Vagina (tissue), 2 donors: ENCODE data around the gene OLFM1. TPM values are rescaled to one million over a fixed set of nuclear protein-coding genes. Genes with fewer than 3 reads are reported as not detected.

Experiments
- DNase-seq, 2 donors: peaks; one replicate each; pipeline ENCODE4 v3.0.0-alpha.2; 2017; ENCODE audit errors: extremely low spot score in 2 of 2
- H3K27ac ChIP-seq: fragments of 200-600 bp; sonication (generic); one replicate; pipeline ENCODE4 v1.5.1; 2019
- H3K27me3 ChIP-seq: fragments of 200-600 bp; sonication (generic); one replicate; pipeline ENCODE4 v1.5.1; 2019
- H3K36me3 ChIP-seq, 2 donors: fragments of 200-600 bp; sonication (generic); one replicate each; pipeline ENCODE4 v1.5.1; 2017 to 2019
- H3K4me1 ChIP-seq: fragments of 200-600 bp; sonication (generic); one replicate; pipeline ENCODE4 v1.5.1; 2019
- H3K4me3 ChIP-seq, 2 donors: fragments of 200-600 bp; sonication (generic); 1 replicate in 1 of 2; 2 replicates in 1 of 2; pipeline ENCODE4 v1.5.1; 2016 to 2019
- H3K9me3 ChIP-seq: fragments of 200-600 bp; sonication (generic); one replicate; pipeline ENCODE4 v1.5.1; 2019
- POLR2A ChIP-seq, 2 donors: fragments of 450-650 bp; IDR thresholded peaks; one replicate each; pipeline ENCODE4 v1.6.1; 2017; ENCODE audit warnings: antibody characterized with exemption in 2 of 2, mild to moderate bottlenecking in 2 of 2, moderate library complexity in 2 of 2
- POLR2AphosphoS5 ChIP-seq, 2 donors: sonication (generic); formaldehyde crosslinking; IDR thresholded peaks; one replicate each; pipeline ENCODE4 v1.9.0; 2017; ENCODE audit warnings: antibody characterized with exemption in 2 of 2, mild to moderate bottlenecking in 2 of 2, low read depth in 1 of 2; ENCODE audit not compliant: insufficient read depth in 1 of 2
- intact Hi-C: fragments of 100-400 bp; cut with DNase I; formaldehyde crosslinking; loops from one replicate; pipeline ENCODE4 v1.15.1; 2023
- total RNA-seq: library from RNA; depleted of rRNA; stranded (reverse); fragments of >200 nt; gene quantifications from one replicate; pipeline ENCODE4 v1.2.3, GENCODE V29; 2016
- TF ChIP-seq, protein P1 (sequence below), 3 experiments: fragments of 450-650 bp in 2 of 3; fragments of 200-600 bp in 1 of 3; sonication (generic) in 1 of 3; IDR thresholded peaks; one replicate each; pipeline ENCODE4 v1.5.1; 2017 to 2019; ENCODE audit warnings: antibody characterized with exemption in 3 of 3, mild to moderate bottlenecking in 2 of 3, moderate library complexity in 2 of 3

OLFM1 gene
- total RNA-seq, 1 donor from 2014 or later: 39.0 TPM

DNA sequence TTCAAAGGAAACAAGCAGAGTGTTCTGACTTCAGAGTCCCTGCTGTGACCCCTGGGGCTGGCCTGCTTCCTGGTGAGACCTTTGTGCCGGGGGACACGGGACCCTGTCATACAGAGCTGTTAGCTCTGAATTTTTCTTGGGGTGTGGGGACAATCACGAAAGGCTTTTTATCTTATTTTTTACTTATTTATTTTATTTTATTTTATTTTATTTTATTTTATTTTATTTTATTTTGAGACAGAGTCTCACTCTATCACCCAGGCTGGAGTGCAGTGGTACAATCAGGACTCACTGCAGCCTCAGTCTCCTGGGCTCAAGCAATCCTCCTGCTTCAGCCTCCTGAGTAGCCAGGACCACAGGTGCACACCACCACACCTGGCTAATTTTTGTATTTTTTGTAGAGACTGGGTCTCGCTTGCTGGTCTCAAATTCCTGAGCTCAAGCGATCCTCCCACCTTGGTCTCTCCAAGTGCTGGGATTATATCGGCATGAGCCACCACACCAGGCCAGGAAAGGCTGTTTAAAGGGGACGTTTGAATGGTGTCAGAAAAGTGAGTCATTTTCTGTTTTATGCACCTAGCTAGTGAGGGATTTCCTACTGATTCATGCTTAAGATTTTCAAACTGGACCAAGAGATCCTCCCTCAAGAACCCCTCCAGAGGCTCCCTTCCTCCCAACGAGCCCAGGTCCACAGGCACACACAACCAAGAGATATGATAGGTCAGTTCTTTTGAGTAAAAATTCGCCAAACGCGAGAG is 75.7 kb downstream of the OLFM1 start:
- H3K27me3 ChIP-seq: no peaks in the 10 kb centered on the region
- no peak overlapping the region for H3K27ac ChIP-seq
- no peaks in the 10 kb centered on the region for H3K9me3 ChIP-seq
- DNase-seq: no peak
- no peaks in the 10 kb centered on the region for H3K36me3 ChIP-seq
- intact Hi-C loops: no loop called here
- no peaks in the 10 kb centered on the region for H3K4me1 ChIP-seq
- TF ChIP-seq POLR2A (IDR thresholded peaks at IDR 0.05) (no peak), POLR2AphosphoS5 (IDR thresholded peaks at IDR 0.05; ENCODE audit: insufficient read depth in 1 of 2, low read depth in 1 of 2) (no peak)
- TF ChIP-seq, protein P1, sequence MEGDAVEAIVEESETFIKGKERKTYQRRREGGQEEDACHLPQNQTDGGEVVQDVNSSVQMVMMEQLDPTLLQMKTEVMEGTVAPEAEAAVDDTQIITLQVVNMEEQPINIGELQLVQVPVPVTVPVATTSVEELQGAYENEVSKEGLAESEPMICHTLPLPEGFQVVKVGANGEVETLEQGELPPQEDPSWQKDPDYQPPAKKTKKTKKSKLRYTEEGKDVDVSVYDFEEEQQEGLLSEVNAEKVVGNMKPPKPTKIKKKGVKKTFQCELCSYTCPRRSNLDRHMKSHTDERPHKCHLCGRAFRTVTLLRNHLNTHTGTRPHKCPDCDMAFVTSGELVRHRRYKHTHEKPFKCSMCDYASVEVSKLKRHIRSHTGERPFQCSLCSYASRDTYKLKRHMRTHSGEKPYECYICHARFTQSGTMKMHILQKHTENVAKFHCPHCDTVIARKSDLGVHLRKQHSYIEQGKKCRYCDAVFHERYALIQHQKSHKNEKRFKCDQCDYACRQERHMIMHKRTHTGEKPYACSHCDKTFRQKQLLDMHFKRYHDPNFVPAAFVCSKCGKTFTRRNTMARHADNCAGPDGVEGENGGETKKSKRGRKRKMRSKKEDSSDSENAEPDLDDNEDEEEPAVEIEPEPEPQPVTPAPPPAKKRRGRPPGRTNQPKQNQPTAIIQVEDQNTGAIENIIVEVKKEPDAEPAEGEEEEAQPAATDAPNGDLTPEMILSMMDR (IDR thresholded peaks at IDR 0.05): no peak
- H3K4me3 ChIP-seq: no peak overlapping the region

DNA sequence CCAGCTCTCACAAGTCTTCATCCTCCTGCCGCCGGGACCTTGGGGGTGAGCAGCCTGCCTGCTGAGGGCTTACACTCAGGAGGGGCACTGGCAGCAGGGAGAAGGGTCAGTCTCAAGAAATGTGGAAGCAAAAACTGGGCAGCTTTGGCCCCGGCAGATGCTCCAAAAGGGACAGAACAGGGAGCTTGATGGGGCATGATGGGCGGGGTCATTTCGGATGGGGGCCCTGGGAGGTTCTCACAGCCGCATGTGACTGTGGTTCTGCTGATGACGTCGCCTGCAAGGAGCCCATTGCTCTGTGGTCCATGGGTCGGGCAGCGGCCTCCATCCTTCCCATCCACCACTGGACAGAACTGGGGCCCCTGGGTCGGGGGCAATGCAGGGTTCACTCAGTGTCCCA is 76.6 kb downstream of the OLFM1 start:
- TF ChIP-seq POLR2AphosphoS5 (IDR thresholded peaks at IDR 0.05; ENCODE audit: insufficient read depth in 1 of 2, low read depth in 1 of 2) (no peak), POLR2A (IDR thresholded peaks at IDR 0.05) (no peak)
- TF ChIP-seq, protein P1 (IDR thresholded peaks at IDR 0.05): no peak

DNA sequence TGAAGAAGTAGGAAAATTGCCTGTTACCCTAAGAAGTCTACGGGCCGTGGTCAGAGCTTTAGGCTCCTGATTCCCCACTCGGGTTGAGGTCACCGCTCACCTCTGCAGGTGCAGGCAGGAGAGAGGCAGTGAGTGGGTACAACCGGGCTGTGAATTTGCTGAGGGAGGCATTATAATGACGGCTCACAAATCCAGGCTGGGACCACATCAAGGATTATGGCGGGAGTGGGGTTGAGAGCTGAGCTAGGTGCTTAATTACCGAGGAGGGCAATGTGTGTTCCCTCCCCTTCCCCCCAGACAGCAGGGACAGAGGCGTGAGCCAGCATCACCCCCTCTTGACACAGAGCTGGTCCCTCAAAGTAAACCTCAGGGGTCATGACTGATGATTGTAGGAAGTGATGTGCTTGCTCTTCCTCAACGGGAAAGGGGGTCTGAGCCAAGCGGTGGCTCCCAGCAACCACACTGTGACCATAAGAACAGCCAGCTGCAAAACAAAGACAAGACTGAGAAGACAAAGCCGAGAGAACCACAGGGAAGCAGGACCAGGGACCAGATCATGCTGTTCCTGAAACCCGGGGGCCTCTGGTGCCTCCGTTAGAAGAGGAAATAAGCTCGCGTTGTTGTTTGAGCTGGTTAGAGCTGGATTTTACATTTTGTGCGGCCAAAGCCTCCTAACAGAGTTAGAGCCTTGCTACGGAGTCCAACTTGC is 77.7 kb downstream of the OLFM1 start:
- Histone ChIP-seq H3K4me1 (no peaks in the 10 kb centered on the region), H3K4me3 (no peak overlapping the region), H3K27ac (no peak overlapping the region), H3K9me3 (no peaks in the 10 kb centered on the region), H3K27me3 (no peaks in the 10 kb centered on the region), H3K36me3 (no peaks in the 10 kb centered on the region)
- TF ChIP-seq, protein P1 (IDR thresholded peaks at IDR 0.05): no peak
- TF ChIP-seq POLR2AphosphoS5 (IDR thresholded peaks at IDR 0.05; ENCODE audit: insufficient read depth in 1 of 2, low read depth in 1 of 2) (no peak), POLR2A (IDR thresholded peaks at IDR 0.05) (no peak)
- intact Hi-C loops: no loop called here
- DNase-seq: no peak

More for the DNA sequence above, 76.6 kb downstream of the OLFM1 start:
- intact Hi-C loops: no loop called here
- Histone ChIP-seq H3K4me1 (no peaks in the 10 kb centered on the region), H3K27ac (no peak overlapping the region), H3K9me3 (no peaks in the 10 kb centered on the region), H3K36me3 (no peaks in the 10 kb centered on the region), H3K4me3 (no peak overlapping the region), H3K27me3 (no peaks in the 10 kb centered on the region)
- DNase-seq: no peak

DNA sequence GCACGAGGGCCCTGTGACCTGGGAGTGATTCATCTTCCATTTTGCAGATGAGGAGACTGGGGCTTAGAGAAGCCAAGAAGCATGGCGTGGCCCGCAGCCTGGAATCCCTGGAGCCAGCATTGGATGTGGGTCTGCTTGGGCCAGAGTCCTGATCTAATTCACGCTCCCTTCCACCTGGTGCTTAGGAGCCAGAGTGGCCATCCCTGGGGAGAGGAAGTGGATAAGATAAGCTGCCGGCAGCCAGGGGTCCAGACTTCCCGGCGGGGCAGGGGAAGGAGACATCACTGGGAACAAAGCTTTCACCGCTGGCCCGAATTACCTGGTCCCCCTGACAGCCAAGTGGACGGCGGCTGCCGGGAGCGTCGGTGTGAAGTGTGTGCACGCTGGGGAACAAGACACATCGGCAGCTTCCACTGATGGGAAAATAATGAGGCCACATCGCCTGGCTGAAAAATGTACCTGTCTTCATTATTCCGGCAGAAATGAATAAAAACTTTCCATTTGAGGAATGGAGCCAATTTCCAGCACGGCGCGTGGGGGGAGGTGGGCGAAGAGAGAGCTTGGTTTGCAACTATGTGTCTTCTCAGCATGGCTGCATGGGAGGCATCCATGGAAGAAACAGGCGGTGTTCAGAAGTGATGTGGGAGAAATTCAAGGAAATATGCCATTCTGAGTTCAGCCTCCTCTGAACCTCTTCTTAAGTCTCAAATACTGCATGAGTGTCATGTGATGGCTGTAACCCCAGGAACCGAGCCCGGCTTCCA is 78.5 kb downstream of the OLFM1 start:
- intact Hi-C loops: no loop called here
- Histone ChIP-seq H3K36me3 (no peaks in the 10 kb centered on the region), H3K27me3 (no peaks in the 10 kb centered on the region), H3K4me3 (no peak overlapping the region), H3K9me3 (no peaks in the 10 kb centered on the region), H3K27ac (no peak overlapping the region), H3K4me1 (no peaks in the 10 kb centered on the region)
- no peak for DNase-seq
- TF ChIP-seq POLR2AphosphoS5 (IDR thresholded peaks at IDR 0.05; ENCODE audit: insufficient read depth in 1 of 2, low read depth in 1 of 2) (no peak), POLR2A (IDR thresholded peaks at IDR 0.05) (no peak)
- TF ChIP-seq, protein P1 (IDR thresholded peaks at IDR 0.05): no peak
